Endothelial cell of umbilical vein (primary cell): Measurements from ENCODE around the gene RHEBL1. TPM values are rescaled to one million over a fixed set of nuclear protein-coding genes. Genes with fewer than 3 reads are reported as not detected.

Experiments used
- BruUV-seq: library from RNA; stranded (reverse); fragments of 400-500 nt; replicated peaks from 2 replicates; lab custom pipeline; 2021; lab: Mats Ljungman, UMichigan
- CTCF ChIA-PET: fragments of 300-600, 350-600 bp; sonication (Branson Sonifier 250); formaldehyde crosslinking; loops from one replicate; lab custom pipeline; 2021; ENCODE audit warnings: antibody characterized with exemption, inconsistent platforms; lab: Charles Lee
- POLR2A ChIA-PET: fragments of 300-600, 350-600 bp; sonication (Branson Sonifier 250); formaldehyde crosslinking; loops from one replicate; lab custom pipeline; 2021; ENCODE audit warnings: antibody characterized with exemption, inconsistent platforms; lab: Charles Lee
- DNase-seq: peaks from one replicate; pipeline ENCODE4 v3.0.0-alpha.2; 2011; ENCODE audit warnings: low read depth, low spot score
- FAIRE-seq: peaks from 2 replicates; lab custom pipeline; 2011; peaks lifted over from hg19 to GRCh38; lab: Jason Lieb, UNC
- H2AFZ ChIP-seq: 2 replicates; pipeline ENCODE4 v1.6.0; 2012; ENCODE audit warnings: low read depth, low read length, control low read depth, inconsistent platforms
- H3K27ac ChIP-seq: 2 replicates; pipeline ENCODE4 v1.5.1; 2011; ENCODE audit warnings: low read depth, mild to moderate bottlenecking, control low read depth, low read length, moderate library complexity; ENCODE audit not compliant: insufficient read depth
- H3K27me3 ChIP-seq, 2 experiments: 2 replicates each; pipeline versions ENCODE4 v1.6.0 to v1.6.1; 2011; ENCODE audit warnings: low read length in 2 of 2, mixed read lengths in 1 of 2; ENCODE audit not compliant: control insufficient read depth in 2 of 2, insufficient read depth in 2 of 2
- H3K36me3 ChIP-seq, 2 experiments: 2 replicates in 1 of 2; 3 replicates in 1 of 2; pipeline ENCODE4 v1.5.1; 2011; ENCODE audit warnings: low read length in 2 of 2, mild to moderate bottlenecking in 1 of 2, moderate library complexity in 1 of 2; ENCODE audit not compliant: control insufficient read depth in 2 of 2, insufficient read depth in 2 of 2; ENCODE audit errors: extremely low read depth in 1 of 2
- H3K4me1 ChIP-seq: 3 replicates; pipeline ENCODE4 v1.5.1; 2011; ENCODE audit warnings: mild to moderate bottlenecking, low read length; ENCODE audit not compliant: control insufficient read depth, insufficient read depth; ENCODE audit errors: extremely low read depth
- H3K4me2 ChIP-seq: 2 replicates; pipeline ENCODE4 v1.6.1; 2011; ENCODE audit warnings: low read length, control low read depth, mixed read lengths; ENCODE audit not compliant: insufficient read depth
- H3K4me3 ChIP-seq, 3 experiments: fragments of 200-600 bp in 1 of 3; sonication (generic), shearing (Covaris generic) in 1 of 3; replicated peaks in 1 of 3; 2 replicates each; pipeline ENCODE4 v1.5.1; 2011 to 2016; ENCODE audit warnings: control low read depth in 3 of 3, low read length in 3 of 3, mild to moderate bottlenecking in 2 of 3, inconsistent platforms in 1 of 3, low read depth in 1 of 3, moderate library complexity in 1 of 3; ENCODE audit not compliant: insufficient read depth in 1 of 3
- H3K79me2 ChIP-seq: 2 replicates; pipeline ENCODE4 v1.6.0; 2012; ENCODE audit warnings: low read length, inconsistent platforms; ENCODE audit not compliant: control insufficient read depth, insufficient read depth
- H3K9ac ChIP-seq: replicated peaks from 2 replicates; pipeline ENCODE3; 2011; ENCODE audit warnings: low read length, control low read depth; ENCODE audit not compliant: insufficient read depth; ENCODE audit errors: extremely low read depth
- H3K9me1 ChIP-seq: replicated peaks from 3 replicates; pipeline ENCODE4 v1.6.0; 2011; ENCODE audit warnings: mild to moderate bottlenecking, low read length; ENCODE audit not compliant: control insufficient read depth, insufficient read depth; ENCODE audit errors: extremely low read depth
- H3K9me3 ChIP-seq: replicated peaks from 2 replicates; pipeline ENCODE4 v1.5.1; 2012; ENCODE audit warnings: low read length, inconsistent platforms; ENCODE audit not compliant: control insufficient read depth, insufficient read depth
- H4K20me1 ChIP-seq: replicated peaks from 2 replicates; pipeline ENCODE3; 2011; ENCODE audit warnings: mild to moderate bottlenecking, low read length; ENCODE audit not compliant: control insufficient read depth, insufficient read depth; ENCODE audit errors: extremely low read depth
- CTCF ChIP-seq, 2 donors: IDR thresholded peaks; 1 replicate in 1 of 2; 2 replicates in 1 of 2; pipeline ENCODE4 v1.5.1; 2011; ENCODE audit warnings: low read length in 2 of 2, mild to moderate bottlenecking in 2 of 2, moderate library complexity in 2 of 2, control low read depth in 1 of 2, inconsistent platforms in 1 of 2, low read depth in 1 of 2; ENCODE audit not compliant: insufficient read depth in 1 of 2; ENCODE audit errors: extremely low read depth in 1 of 2
- EZH2 ChIP-seq: IDR thresholded peaks from 2 replicates; pipeline ENCODE4 v1.6.1; 2012; ENCODE audit warnings: borderline replicate concordance, low read depth, mild to moderate bottlenecking, moderate library complexity, low read length, inconsistent platforms; ENCODE audit not compliant: severe bottlenecking
- FOS ChIP-seq: IDR thresholded peaks from 2 replicates; pipeline ENCODE4 v1.6.1; 2011; ENCODE audit warnings: mild to moderate bottlenecking, low read length, moderate library complexity, borderline replicate concordance; ENCODE audit not compliant: insufficient read depth
- GATA2 ChIP-seq: IDR thresholded peaks from 2 replicates; pipeline ENCODE4 v1.7.0; 2011; ENCODE audit warnings: low read depth, mild to moderate bottlenecking, moderate library complexity, mixed read lengths, low read length; ENCODE audit not compliant: insufficient read length, insufficient read depth
- JUN ChIP-seq: IDR thresholded peaks from 2 replicates; pipeline ENCODE4 v1.6.1; 2011; ENCODE audit warnings: borderline replicate concordance, low read depth; ENCODE audit not compliant: insufficient read length, insufficient read depth
- MAX ChIP-seq: IDR thresholded peaks from 2 replicates; pipeline ENCODE4 v1.6.1; 2011; ENCODE audit not compliant: insufficient read depth, insufficient read length
- MYC ChIP-seq: IDR thresholded peaks from one replicate; pipeline ENCODE4 v1.6.1; 2011; ENCODE audit warnings: mild to moderate bottlenecking, low read depth, low read length
- POLR2A ChIP-seq: IDR thresholded peaks from 2 replicates; pipeline ENCODE4 v1.6.1; 2012; ENCODE audit warnings: low read depth, mild to moderate bottlenecking, control low read depth, low read length
- POLR2AphosphoS5 ChIP-seq: IDR thresholded peaks from 2 replicates; pipeline ENCODE4 v1.6.1; 2012; ENCODE audit warnings: low read depth, mild to moderate bottlenecking, control low read depth, low read length, moderate library complexity; ENCODE audit not compliant: insufficient read depth
- dilution Hi-C: fragments of 300-500 bp; cut with MboI; formaldehyde crosslinking; loops from one replicate; pipeline ENCODE4 v1.15.0; 2019; ENCODE audit warnings: low sequenced_read_pairs; ENCODE audit not compliant: extremely low pct_ligation_motif_present
- intact Hi-C: fragments of 100-400 bp; cut with micrococcal nuclease; formaldehyde crosslinking; loops from one replicate; pipeline ENCODE4 v1.10.0; 2022
- polyA plus RNA-seq, 4 experiments: library from polyadenylated mRNA; depleted of rRNA in 3 of 4; stranded (reverse) in 3 of 4; unstranded in 1 of 4; fragments of >200 nt; gene quantifications; 2 replicates each; pipeline versions ENCODE4 v1.2.1 to v1.2.3, GENCODE V29; 2011 to 2012; ENCODE audit warnings: missing spikeins in 1 of 4
- total RNA-seq: library from RNA; stranded (reverse); gene quantifications from 2 replicates; pipeline ENCODE4 v1.2.3, GENCODE V29; 2021

RHEBL1 gene
- total and polyA plus RNA-seq, 2 donors (not counting 3 experiments of a cell fraction or from before 2014, with no cell fraction given) = 2.6 to 2.7 TPM

- DNase-seq (no peak), FAIRE-seq (no peak)
- ChIA-PET POLR2A (no interaction called here), CTCF (interaction anchor here (1.4 kb wide), 2 partner anchors 12 to 44 kb away, joined by 3 to 4 read pairs; no protein-coding TSS in a partner anchor)
- Histone ChIP-seq H4K20me1 (no peaks in the 10 kb centered on the region), H3K4me3 (no peak overlapping the region), H2AFZ (no peak overlapping the region), H3K27ac (no peak overlapping the region), H3K9me3 (no peaks in the 10 kb centered on the region), H3K4me2 (no peak overlapping the region), H3K4me1 (no peaks in the 10 kb centered on the region), H3K9ac (no peak overlapping the region), H3K36me3 (peaks cover 36 to 72% of the 10 kb centered on the region in 2 experiments), H3K27me3 (no peaks in the 10 kb centered on the region), H3K9me1 (no peaks in the 10 kb centered on the region), H3K79me2 (no peaks in the 10 kb centered on the region)
- TF ChIP-seq POLR2AphosphoS5 (no peak), FOS (no peak), EZH2 (no peak), CTCF (IDR thresholded peaks at IDR 0.05; ENCODE audit: extremely low read depth in 1 of 2, insufficient read depth in 1 of 2, low read depth in 1 of 2, low read length in 2 of 2) (no peak), JUN (no peak), POLR2A (no peak), MAX (no peak), MYC (no peak), GATA2 (no peak)
- dilution Hi-C loops (no loop called here), intact Hi-C loops (no loop called here)
- BruUV-seq = TSS peak; percentile 12
Measured at GRCh38 chr12:49032276-49032675, 37.5 kb downstream of the RHEBL1 start.
